ENCODE measurements around the gene NKG7.

NKG7 gene

DNA sequence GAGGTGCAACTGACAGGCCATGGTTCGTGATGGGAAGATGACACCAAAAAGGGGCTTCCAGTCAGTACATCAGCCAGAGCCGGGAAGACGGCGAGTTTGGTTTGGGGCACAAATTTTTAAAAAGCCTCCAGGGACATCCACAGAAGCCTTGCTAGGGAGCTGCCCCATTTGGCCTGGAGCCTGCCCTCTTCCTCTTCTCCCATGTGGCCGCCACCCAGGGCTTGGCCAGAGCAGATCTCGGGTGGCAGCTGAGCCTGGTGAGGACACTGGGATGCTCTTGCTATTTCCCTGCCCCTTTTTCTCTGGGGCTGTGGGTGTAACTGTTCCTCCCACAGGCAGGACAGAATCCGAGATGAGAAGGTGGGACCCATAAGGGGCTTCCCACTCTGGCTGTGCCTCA lies 14.5 kb downstream of the NKG7 start:
- DNase-seq, result no peak

DNA sequence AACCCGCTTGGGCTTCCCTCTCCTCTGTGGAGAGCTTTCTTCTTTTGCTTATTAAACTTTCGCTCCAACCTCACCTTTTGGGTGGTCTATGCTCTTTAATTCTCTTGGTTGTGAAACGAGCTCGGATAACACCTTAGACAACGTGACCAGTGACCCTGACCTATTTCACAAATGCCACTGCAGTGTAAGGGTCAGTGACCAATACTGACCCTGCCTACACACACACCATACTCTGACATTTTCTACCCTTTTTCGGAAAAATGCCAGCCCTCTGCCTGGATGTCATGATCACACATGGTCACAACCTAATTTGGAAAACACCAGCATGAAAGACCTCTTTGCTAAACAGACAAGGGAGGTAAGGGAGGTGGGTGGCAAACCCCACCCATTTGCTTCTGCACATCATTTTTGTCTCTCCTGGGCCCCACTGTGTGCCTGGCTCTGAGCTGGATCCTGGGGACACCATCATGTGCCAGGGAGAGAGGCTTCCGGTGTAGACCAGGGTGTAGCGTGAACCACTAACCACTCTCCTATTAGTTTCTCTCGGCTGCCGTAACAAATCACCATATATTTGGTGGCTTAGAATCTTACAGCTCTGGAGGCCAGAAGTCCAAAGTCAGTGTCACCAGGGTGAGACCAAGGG lies 16.2 kb downstream of the NKG7 start:
- DNase-seq, result no peak

DNA sequence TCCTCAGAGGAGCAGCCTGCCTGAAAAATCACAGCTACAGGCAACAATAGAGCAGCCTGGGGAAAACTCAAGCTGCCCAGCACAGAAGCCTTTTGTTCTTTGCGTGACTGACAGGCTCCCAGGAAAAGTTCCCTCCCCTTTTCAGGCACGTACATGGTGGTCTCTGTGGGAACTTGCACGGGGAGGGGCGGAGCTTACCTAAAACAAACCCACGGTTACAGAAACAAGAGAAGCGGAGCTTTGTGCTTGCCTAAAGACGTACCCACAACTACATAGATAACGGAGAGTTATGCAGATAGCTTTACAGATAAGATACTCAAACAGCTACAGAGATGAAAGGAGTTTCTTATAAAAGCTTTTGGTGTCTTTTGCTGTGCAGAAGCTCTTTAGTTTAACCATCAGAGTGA lies 17.7 kb downstream of the NKG7 start:
- no peak for DNase-seq

DNA sequence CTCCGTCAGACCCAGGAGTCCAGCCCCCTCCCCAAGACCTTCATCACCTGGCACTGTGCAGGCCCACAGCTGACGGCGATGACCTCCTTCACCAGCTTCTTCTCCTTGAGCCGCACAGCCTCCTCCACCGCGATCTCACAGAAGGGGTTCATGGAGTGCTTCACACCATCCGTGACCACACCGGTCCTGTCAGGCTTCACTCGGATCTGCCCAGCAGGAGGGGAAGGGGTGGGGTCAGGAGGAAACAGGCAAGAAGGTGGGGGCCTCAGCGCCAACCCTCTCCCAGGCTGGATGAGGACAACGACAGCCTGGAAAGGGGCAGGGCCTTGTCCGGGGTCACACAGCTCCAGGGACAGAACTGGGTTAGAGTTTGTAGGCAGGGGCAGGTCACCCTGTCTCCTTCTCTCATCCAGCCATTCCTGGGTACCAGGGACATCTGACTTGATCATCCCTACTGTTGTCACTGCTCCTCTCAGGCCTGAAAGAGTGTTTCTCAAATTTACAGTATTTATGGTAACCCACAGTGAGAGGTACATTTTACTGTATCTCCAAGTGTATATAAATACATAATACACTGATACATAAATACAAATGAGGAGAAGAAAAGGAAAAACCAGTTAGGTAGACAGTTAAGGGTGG lies 18.2 kb downstream of the NKG7 start:
- no peak for DNase-seq

DNA sequence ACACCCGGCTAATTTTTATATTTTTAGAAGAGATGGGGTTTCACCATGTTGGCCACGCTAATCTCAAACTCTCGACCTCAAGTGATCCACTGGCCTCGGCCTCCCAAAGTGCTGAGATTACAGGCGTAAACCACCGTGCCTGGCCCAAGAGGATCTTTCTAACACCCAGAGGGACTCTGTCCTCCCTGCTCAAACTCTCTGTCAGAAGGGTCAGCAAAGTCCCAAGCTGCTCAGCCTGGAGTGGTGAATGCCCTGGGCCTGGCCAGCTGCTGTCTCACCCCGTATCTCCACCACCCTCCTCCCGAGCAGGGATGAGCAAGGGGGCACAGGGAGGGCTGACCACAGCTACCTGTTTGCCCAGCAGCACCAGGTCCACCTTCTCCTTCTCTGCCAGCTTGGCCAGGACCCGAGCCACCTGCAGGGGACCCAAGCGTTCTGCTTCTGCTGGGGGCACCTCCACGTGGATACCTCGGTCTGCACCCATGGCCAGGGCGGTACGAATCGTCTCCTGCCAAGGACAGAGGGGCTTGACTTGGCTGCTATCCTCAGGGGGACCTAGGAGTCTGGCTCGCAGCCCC lies 19.6 kb downstream of the NKG7 start:
- no peak for DNase-seq

DNA sequence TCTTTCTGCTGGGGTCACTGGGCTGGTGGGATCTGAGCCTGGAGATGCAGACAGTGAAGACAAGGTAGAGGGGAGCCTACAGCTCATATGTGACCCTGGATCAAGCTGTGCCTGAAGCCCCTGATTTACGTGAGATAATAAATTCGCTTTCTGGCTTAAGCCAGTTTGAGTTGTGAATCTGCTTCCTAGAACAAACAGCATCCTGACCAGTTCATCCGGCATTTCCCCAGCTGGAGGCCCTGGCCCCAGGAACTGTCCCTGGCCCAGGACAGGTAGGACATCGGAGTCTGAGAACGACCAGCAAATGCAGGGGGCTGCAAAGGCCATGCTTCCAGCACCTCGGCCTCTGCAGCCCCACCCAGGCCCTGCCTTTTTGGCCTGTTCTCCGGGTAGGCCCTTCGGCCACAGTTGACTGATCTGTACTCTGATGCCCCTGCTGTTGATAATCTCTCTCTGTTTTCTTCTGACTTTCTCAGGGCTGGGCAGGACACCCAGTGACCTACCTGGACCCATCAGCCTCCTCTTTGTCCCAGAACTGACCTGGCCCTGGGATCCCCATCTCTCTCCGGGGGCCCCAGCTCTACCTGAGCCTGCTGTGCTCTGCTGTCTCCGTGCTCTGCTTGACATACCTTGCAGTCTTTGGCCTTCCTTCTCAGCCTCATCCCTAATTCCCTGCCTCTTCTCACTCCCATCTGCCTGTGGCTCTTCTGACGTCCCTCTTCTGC lies 21.0 kb downstream of the NKG7 start:
- no peak for DNase-seq

DNA sequence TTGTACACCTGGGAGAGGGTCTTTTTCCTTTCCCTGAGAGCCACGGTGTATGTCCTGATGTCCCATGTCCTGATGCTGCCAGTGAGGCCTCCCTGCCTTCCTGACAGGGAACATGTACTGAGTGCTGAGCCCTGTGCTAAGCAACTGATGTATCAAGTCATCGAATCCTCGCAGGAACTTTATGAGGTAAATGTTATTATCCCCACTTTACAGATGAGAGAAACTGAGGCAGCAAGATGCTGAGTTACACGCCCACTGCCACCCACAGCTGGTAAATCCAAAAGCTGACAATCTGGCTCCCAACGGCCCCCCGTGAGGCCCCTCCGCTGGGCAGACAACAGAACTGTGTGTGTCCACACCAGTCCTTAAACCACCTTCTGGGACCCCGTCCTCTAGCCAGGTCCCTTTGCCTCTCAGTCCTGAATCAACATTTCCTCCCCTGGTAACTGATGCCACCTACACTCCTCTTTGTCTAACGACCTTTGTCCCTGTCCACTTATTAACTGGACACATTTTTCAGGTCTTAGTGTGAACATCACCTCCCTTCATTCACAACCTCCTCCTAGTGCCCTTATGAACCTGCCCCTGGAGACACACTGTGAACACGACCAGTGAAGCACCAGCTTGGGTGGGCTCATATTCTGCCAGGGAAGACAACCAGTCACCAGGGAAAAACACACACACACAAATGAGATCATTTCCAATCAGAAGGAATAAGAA lies 25.1 kb downstream of the NKG7 start:
- DNase-seq, result no peak

DNA sequence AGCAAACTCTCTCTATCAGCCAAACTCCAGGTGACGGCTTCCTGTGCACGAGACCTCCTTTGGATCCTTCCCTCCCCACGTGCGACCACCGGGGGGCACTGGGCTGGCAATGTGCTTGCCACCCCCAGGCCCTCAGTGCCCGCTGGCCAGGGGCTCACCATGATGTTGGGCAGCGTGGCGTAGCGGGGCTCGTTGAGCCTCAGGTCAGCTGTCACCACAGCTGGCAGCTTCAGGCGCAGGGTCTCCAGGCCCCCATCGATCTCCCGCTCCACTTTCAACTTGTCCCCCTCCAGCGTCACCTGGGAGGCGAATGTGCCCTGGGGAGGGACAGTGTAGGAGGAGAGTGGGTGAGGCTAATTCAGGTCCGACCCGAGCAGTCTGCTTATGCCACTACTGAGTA lies 25.7 kb downstream of the NKG7 start:
- no peak for DNase-seq

DNA sequence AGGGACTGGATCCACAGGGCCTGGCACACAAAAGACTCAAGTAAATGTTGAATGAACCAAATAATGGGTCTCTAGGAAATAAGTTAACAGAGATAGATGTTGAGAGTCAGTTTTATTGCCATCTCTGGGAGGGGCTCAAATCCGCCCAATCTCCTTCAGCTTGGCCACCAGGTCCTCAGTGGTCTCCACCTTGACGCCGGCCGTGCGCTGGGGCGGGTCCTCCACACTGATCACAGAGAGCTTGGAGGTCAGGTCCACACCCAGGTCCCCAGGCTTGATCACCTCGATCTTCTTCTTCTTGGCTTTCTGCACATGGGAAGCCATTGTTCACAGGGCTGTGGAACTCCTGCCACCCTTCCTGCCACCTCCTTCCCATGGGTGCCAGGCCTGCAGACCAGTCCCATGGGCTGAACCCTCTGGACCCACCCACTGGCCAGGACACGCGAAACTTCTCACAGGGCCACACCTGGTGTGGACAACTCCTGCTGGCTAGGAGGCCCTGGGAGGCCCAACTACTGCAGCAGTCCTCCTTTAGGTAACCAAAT lies 27.3 kb downstream of the NKG7 start:
- DNase-seq, result no peak

DNA sequence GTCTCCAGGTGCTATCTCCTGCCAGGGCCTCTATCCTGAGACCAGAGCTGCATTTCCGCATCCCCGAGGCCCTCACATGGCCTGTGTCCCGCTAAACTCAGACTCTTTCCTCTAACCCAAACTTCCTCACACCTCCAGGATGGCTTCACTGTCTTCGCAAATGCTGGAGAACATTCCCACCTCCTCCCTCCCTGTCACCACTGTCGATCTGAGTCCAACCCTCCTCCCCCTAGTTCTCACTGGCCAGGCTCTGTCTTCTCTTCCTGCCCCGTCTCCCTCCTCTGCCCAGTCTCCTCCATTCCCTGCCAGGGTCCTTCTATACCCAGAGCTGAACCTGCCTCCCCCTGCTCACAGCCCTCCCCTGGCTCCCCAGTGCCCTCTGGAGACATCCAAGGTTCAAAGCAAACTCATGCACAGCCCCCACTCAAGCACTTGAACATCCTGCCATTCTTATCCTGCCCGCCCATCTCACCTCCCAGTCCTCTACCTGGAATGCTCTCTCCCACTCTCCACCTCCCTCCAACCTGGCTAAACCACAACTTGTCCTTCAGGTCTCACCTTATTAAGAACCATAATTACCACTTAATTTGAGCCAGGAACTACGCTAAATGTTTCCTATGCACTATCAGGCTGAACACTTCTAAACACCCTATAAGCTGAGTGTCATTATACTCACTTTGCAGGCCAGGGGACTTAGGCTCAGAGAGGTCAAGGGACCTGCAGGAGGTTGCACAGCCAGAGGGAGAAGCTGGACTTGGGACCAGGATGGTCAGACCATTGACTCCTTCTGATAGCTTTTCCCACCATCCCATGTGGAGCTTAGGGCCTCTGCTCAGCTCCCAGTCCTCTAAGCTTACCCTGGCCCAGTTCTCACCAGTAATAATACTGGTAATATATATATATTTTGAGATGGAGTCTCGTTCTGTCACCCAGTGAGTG lies 29.6 kb downstream of the NKG7 start:
- DNase-seq, result no peak

DNA sequence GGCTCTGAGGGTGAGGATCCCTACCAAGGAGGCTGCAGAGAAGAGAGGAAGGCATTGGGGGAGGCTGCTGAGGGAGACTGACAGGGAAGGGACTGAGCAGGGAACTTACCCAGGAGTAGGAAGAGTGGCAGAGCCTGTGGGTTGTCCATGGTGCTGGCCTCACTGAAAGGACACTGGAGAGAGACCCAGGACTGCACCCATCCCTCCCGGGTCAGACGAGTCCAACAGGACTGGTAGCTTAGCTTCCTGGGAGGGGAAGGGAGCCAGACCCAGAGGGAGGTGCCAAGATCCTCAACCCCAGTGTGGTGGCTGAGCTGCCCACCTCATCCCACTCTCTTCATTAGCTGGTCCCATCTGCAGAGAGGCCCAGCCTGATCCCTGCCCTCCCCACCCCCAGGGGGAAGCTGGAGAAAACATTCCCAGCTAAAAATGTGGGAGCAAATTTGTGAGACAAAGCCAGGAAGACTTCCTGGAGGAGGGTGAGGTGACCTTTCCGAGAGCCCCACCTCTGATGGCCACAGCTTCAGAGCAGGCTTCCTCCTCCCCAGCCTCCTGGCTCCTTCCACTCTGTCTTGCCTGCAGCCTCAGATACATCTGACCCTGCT lies 30.4 kb downstream of the NKG7 start, which contains the start of gene VSIG10L:
Gene VSIG10L, minus strand, starts transcription at position 164 of the 605 bp plus-strand sequence. Its CDS starts 15 bp downstream, at position 149.
- DNase-seq, result no peak

DNA sequence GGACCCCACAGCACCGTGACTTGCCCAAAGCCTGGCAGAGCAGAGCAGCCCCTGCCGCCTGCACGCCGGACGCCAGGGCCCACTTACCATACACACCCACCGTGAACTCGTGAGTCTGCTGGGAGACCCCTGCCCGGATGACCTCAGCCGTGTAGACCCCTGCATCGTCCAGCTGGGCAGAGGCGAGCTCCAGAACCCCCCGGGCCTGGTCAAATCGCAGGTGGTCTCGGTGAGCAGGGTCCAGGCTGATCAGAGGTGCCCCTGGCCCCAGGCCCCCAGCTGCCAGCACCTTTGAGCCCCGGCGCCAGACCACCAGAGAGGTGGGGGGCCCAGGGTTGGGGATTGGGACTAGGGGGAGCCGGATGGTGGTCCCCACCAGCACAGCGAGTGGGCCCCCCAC lies 31.4 kb downstream of the NKG7 start:
- DNase-seq, result no peak

DNA sequence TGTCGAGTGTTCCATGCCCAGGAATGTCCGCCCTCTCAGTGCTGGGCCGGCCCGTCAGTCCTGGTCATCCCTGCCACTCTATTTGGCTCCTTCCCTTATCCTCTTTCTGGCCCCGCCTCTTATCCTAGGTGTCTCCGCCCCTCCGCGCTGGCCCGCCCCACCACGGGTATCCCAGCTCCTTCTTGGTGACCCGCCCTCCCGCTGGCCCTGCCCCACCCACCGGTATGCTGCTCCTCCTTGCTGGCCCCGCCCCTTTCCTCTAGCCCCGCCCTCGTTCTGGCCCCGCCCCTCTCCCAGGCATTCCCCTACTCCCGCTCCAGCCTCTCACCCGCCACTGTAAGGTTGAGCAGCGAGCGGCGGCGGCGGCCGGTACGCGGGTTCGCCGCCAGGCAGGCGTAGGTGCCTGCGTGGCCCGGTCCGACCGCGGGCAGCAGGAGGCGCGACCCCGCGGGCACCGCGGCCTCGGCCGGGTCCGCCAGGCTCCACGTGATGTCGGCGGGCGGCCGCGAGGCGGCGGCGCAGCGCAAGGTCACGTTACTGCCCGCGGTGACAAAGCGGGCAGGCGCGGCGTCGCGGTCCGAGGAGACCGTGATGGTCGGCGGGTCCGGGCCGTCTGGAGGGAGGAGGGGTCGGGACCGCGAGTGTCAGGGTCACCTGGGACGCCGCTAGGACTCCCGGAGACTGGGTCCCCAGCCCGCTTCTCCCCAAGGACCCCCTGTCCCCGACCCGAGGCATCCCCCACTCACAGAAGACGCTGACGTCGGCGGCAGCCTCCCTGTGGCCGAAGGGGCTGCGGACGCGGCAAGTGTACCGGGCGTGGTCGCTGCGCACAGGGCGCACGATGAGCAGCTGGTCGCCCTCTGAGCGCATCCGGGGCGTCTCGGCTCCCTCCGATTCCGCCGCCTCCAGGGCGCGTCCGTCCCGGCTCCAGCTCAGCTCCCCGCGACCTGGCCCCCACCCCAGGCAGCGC lies 32.5 kb downstream of the NKG7 start:
- DNase-seq, result no peak

DNA sequence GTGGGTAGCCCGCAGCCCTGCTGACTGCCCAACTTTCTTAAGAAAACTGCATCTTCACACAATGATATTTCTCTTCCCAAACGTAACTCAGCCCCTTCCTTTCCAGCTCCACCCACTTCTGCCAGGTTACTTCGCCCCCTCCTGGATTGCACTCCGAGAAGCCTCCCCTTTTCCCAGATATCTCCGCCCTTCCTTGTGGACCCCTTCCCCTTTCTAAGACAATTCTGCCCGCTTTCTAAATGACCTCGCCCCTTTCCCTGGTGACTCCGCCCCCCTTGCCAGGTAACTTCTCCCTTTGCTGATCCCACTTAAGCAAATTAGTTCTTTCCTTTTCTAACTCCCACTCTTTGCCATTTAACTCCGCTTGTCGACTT lies 33.2 kb downstream of the NKG7 start:
- DNase-seq, result no peak

DNA sequence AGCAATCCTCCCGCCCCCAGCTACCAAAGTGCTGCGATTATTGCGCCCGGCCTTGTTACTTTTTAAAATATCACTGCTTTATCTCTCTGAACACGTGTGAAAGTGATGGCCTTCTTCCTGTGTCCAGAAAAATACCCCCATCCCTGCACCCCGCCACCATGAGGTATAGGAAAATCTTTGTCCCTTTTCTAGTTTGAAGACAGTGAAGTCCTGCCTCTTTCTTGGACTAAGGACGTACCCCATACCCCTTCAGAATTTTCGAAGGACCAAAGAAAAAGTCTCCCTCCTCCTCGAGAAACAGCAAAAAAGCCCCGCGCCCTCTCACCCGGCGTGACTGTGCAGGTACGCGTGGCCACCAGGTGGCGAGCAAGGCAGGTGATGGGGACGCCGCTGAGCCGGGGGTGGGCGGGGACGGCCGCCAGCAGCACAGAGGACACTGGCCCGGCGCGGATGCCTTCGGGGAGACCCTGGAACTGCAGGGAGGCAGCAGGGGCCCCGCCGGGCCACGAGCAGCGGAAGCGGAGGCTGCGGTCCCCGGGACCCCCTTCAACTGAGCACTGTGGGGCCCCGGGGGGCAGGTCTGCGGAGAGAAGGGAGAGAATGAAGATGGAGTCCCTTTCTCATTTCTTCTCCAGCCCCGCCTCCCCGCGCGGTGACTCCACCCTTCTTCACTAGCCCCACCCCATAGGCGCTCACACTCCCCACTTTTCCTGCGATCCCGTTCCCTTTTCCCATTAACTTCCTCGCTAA lies 33.7 kb downstream of the NKG7 start:
- no peak for DNase-seq

DNA sequence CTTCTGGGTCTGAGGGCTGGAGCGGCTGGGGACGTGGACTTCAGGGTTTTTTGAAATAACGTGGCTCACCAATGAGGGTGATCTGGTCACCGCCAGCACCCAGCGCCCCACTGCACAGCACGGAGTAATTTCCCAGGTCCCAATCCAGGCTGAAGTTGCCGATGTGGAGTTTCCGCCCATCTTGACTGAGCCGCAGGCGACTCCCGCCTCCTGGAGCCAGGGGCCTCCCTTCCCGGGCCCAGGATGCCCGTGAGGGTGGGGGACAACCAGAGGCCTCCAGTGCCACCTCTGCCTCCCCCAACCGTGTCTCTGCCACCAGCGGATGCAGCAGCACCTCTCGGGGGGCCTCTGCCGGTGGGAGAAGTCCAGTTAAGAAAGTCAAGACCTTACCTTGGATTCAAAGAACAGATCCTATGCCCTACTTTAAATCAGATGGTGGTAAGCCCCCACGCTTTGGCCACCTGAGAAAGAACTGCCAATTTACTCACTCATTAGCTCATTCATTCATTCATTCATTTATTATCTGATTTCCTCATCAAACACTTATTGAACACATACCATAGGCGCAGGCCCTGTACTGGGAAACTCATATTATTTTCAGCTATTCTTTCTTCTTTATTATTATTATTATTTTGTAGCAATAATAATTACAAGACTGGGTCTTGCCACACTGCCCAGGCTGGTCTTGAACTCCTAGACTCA lies 34.4 kb downstream of the NKG7 start:
- no peak for DNase-seq

DNA sequence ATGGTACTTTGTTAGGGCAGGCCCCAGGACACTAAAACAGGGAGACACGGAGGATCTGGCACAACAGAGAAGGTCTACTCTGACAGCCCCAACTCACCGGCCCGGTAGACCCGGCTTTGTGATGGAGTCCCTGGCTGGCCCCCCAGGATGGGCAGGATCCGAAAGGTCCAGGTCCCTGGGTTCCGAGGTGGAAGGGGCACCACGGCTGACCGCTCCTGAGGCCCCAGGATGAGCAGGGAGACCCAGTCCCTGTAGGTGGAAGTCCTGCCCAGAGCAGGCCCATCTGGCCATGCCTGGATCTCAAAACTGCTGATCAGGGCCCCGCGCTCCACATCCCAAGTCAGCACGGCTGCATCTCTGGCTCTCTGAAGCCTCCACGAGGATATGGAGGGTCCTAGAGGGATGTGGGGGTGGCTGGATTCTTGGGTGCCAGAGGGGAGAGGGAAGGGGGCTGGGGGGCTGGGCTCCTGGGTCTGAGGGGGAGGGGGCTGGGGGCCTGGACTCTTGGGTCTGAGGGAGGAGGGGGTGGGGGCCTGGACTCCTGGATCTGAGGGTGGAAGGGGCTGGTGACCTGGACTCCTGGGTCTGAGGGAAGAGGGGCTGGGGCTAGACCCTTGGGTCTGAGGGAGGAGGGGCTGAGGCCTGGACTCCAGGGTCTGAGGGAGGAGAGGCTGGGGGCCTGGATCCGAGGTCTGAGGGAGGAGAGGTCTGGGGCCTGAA lies 35.2 kb downstream of the NKG7 start:
- no peak for DNase-seq
